H1 (cell line): ENCODE measurements around the gene KLF6. TPM values are rescaled to one million over a fixed set of nuclear protein-coding genes. Genes with fewer than 3 reads are reported as not detected.

Experiments
- FOSL1 ChIP-seq: IDR thresholded peaks from 2 replicates; pipeline ENCODE4 v1.6.1; 2011; ENCODE audit warnings: mild to moderate bottlenecking, low read depth, low read length, moderate library complexity; ENCODE audit not compliant: insufficient read depth
- HDAC2 ChIP-seq, 2 experiments: fragments of 300-600 bp in 1 of 2; sonication (generic) in 1 of 2; IDR thresholded peaks; 2 replicates each; pipeline ENCODE4 v1.6.1; 2011 to 2012; ENCODE audit warnings: low read depth in 2 of 2, low read length in 2 of 2, mild to moderate bottlenecking in 2 of 2, moderate library complexity in 2 of 2, borderline replicate concordance in 1 of 2, inconsistent platforms in 1 of 2
- SAP30 ChIP-seq: fragments of 300-600 bp; sonication (generic); IDR thresholded peaks from 2 replicates; pipeline ENCODE4 v1.7.1; 2012; ENCODE audit warnings: low read length, moderate library complexity, mild to moderate bottlenecking, inconsistent platforms; ENCODE audit not compliant: insufficient read depth, insufficient replicate concordance
- SP1 ChIP-seq: IDR thresholded peaks from 2 replicates; pipeline ENCODE4 v1.6.1; 2011; ENCODE audit warnings: low read depth, low read length
- TCF12 ChIP-seq: IDR thresholded peaks from 2 replicates; pipeline ENCODE4 v1.6.1; 2011; ENCODE audit warnings: low read depth, mild to moderate bottlenecking, low read length
- USF2 ChIP-seq: IDR thresholded peaks from 2 replicates; pipeline ENCODE4 v1.6.1; 2011; ENCODE audit warnings: low read length, improper control_type of control experiment
- polyA plus RNA-seq, 7 experiments: library from polyadenylated mRNA; depleted of rRNA in 3 of 7; stranded (reverse) in 5 of 7; unstranded in 2 of 7; fragments of >200 nt in 5 of 7; fragments of 200-250 nt in 2 of 7; gene quantifications; 1 replicate in 5 of 7; 2 replicates in 1 of 7; 4 replicates in 1 of 7; pipeline versions ENCODE4 v1.2.1 to v1.2.3, GENCODE V29; 2011 to 2013; ENCODE audit warnings: missing spikeins in 2 of 7, mixed read lengths in 2 of 7
- total RNA-seq: library from RNA; stranded (reverse); fragmentation: NEBNext Ultra II Directional; extraction: Animal tissue kit (Norgen Biotek cat#: 25700); gene quantifications from 2 replicates; pipeline ENCODE4 v1.2.1, GENCODE V29; 2021

KLF6 gene
- total and polyA plus RNA-seq, 2 of the 8 experiments (the other 6 are each of a cell fraction or from before 2014, with no cell fraction given), result 5.7 to 19.5 TPM

DNA sequence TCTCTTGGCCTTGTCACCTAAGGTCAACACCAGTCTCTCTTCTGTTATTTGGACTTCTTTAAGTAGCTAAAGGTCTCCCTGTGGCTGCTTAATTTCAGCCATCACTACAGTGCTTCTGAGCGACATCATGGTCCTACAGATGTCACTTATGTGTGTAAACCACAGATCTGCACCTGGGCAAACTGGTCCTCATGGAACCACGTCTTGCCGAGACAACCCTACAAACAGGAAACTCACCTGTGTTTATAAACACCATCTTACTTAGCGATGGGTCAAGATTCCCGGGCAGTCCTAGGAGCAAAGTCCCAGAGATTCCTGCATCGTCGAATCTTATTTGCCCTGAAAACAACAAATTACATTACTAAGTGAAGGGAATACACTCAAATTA is 27.8 kb downstream of the KLF6 start (continued):
- TF ChIP-seq TCF12, result no peak
- no peak for TF ChIP-seq SP1
- no peak for TF ChIP-seq HDAC2 (IDR thresholded peaks at IDR 0.05; ENCODE audit: borderline replicate concordance in 1 of 2, low read depth in 2 of 2, low read length in 2 of 2)
- TF ChIP-seq FOSL1, result no peak
- TF ChIP-seq USF2, result no peak
- no peak for TF ChIP-seq SAP30
- TF ChIP-seq, all 59 proteins: peak for 0
